GM18907 (cell line): ENCODE measurements around the gene CBLN1.
A peak's percentile ranks its signal among the peaks of the same experiment; 100 is the strongest.

Source experiments
- ATAC-seq: cut with Tn5 transposase; IDR thresholded peaks from one replicate; pipeline ENCODE4 v1.9.1; 2021; ENCODE audit warnings: mild to moderate bottlenecking, moderate library complexity; ENCODE audit not compliant: unreplicated experiment

CBLN1 gene

DNA sequence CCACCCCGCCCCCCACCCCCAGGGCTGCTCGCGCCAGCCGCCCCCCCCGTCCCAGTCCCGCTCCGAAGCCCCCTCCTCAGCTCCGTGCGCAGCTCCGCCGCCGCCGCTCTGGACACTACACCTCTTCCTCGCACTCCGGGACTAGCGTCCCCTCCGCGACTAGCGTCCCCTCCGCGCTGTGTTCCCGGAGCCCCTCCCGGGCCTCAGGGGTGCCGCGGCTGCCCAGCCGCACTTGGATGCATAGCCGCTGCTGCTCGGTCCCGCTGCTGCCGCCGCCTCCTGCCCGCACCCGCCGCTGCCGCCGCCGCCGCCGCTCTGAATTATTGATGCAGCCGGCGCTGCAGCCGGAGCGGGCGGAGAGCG is at the start of gene CBLN1:
CBLN1 (minus strand) TSS at position 359 of the 363 bp plus-strand sequence. CDS start 373 bp downstream, outside the sequence.
- no peak for ATAC-seq

DNA sequence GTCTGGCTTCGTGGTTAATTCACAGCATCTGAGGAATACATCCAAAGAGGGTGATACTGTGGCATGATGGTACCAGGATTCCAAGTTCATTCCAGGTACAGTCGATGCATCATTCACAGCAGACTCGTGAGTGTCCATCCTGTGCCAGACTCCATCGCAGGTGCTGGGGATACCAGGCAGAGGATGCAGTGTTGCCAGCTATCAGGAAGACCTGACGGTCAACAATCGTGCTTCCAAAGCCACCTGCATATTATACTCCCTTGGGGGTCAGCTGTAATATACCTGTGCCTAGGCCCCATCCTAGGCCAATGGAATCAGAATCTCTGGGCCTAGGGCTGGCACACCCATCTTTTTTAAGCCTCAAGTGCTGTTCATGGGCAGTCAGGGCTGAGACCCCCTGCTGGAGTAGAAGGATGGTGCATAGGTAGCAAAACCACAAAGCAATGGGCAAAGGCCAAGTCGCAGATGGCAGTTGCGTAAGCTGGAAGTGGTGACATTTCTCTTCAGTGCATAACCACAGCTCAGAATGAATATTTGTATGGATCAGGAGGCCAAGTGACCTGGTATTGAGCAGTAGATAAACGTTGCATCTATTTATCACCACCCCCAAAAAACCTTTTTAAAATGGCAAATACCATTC is 49.0 kb upstream of the CBLN1 start:
- no peak for ATAC-seq

DNA sequence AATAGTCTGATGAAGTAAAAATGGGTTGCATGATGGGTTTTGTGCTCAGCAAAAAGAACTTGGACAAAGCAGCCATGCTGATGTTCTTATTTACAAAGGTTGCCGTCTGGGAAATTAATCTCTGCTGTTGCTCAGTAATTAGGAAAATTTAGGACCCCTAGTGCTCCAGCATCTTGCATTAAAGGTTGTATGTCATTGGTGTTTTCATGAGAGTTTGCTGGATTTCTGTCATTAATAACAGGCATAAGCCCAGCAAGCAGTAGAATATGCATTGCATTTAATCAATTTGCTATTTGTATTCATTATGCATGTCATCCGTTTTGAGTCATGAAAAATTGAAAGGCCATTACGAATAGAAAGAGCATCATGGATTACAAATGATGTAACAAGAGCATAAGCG is 46.7 kb upstream of the CBLN1 start:
- ATAC-seq: no peak

DNA sequence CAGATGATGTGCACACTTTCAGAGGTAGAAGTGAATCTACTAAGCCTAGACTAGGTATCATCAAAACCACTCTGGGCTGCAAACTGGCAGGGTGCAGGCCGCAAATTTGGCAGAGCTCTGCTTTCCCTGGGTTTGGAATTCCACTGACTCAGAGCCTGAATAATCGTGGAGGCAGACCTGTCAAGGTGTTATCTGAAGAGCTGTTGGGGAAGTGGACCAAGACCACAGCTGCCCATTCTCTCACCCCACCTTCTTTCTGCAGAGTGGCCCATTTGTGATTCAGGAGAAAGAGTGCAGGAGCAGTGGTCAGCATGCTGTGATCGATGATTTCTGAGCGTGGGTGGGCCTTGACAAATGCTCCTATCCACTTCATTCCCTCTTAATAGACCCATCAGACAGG is 45.8 kb upstream of the CBLN1 start:
- no peak for ATAC-seq

DNA sequence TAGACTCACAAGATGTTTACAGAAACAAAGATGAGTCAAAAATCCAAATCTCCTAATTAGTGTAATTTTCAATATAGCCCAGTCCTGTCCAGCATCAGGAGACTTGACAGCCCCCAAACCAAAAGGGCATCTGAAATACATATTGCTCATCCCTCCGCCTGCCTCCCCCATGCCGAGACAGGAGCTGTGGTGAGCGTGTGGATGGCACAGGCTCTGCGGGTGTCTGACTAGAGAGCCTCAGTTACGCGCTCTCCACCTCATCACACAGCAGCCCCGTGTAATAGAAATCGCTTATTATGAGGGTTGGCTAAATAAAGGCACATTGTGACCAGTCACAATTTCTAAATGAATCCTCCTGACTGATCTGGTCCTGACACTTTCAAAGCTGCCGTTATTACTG is 43.1 kb upstream of the CBLN1 start:
- no peak for ATAC-seq

DNA sequence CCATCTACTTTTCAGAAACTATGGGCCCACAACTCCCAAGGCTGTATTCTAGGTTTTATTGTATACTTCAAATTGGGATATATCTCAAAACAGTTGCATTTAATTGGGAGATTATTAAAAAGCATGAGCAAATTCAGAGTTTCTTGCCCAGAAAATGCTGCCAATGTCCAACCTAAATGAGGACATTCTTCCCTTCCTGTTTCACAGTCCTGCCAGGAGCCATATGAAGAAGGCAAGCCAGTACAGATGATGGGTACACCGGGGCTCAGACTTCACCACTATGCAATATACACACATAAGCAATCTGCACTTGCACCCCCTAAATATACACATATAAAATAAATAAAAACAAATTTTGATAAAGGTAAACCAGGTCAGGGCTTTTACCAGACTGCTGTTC is 34.0 kb upstream of the CBLN1 start:
- no peak for ATAC-seq

DNA sequence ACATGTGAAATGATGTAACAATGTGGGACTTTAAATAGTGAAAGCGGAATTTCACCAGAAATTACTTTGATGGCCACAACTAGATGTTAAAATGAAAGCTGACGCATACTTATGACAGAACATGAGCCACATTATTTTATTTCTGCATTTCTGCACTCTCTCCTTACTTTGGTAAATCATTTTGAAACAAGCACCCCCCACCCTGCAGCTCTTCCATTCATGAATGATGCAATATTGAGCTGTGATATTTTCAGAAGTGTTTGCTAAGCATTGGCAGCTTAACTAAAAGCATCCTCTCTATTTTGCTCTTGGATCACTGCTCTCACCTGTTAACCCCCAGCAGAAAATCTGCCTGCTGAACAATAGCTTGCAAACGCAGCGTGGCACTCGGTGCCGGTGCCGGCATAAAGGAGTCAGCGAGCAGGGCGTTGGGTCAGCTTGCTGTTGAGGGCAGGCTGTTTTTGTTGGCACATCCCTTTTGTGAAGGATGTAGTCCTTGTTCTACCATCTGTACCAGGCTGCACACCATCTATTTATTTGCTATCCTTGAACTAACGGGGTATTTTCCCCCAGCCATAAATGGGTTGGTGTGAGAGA is 30.8 kb upstream of the CBLN1 start:
- no peak for ATAC-seq

DNA sequence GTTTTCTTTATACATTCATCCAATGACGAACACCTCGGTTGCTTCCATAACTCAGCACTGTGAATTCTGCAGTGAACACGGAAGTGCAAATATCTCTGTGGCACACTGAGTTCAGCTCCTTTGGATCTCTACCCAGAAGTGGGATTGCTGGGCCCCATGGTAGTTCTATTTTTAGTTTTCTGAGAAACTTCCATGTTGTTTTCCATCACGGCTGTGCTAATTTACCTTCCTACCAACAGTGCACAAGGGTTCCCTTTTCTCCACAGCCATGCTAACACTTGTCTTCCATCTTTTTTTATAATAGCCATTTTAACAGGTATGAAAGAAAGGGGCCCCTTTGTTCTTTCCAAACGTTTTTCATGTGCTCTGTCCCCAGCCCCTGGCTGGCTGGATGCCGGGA is 30.2 kb upstream of the CBLN1 start:
- no peak for ATAC-seq

DNA sequence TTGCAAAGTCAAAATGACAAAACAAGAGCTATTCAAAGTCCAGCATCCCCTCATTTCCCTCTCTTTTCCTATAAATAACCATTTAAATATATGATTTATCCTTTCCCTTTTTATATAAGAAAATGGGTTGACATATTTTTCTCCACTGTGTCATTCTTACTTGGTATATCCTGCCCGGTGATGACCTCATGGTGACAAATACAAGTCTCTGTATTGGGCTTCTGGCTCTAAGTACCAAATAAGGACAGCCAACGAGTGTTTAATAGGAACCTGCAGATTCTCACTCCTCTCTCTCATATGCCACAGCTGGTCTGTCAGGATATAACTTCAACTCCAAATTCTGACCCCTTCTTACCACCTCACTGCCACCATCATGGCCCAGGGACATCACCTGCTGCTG is 25.5 kb upstream of the CBLN1 start:
- no peak for ATAC-seq

DNA sequence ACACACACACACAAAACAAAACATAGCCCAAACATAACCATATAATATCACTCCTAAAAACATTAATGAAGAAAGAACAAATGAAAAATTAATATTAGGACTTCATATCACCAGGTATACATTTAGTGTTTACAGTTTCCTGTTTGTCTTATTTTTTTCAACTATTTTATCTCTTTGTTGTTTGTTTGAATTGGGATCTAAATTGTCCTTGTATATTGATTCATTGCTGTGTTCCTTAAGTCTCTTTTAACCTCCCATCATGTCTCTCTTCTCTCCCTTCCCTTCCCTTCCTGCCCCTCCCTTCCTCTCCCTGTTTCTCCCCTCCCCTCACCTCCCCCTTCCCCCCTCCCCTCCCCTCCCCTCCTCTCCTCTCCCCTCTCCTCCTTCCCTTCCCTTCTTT is 23.8 kb upstream of the CBLN1 start:
- no peak for ATAC-seq

DNA sequence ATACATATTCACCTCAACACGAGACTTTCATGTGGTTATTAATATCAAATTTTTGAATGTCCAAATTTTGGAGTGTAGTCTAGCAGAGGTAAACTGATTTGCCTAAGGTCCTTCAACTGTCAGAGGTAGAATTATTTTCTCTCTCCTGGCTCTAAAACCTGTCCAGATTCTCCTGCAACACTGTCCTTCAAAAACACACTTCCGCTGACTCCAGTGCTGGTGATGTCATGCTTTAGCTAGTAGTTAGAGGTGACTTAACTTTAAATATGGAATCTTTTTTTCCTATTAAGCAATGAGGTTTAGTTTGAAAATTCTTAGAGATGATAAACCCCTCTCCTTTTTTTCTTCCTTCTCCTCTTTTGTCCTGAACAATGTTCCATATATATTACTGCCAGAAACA is 10.8 kb upstream of the CBLN1 start:
- ATAC-seq: no peak

DNA sequence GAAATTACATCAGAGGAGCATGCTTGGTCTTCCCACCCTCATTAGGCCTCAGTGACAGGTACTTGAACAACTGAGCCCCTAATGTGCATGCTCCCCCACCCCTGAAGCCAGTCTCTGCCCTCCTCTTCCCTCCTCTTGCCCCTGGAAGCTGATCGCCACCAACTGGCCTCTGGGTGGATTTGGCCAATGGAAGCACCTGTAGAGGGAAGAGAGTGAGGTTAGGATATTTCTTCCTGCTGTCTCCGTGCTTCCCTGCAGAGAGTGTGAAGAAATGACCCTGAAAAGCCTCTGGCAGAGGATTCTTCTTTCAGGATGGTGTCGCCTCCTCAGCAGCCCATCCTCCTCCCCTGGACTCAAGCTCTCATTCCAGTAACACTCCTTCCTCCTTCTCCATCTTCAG is 5.9 kb upstream of the CBLN1 start:
- no peak for ATAC-seq

DNA sequence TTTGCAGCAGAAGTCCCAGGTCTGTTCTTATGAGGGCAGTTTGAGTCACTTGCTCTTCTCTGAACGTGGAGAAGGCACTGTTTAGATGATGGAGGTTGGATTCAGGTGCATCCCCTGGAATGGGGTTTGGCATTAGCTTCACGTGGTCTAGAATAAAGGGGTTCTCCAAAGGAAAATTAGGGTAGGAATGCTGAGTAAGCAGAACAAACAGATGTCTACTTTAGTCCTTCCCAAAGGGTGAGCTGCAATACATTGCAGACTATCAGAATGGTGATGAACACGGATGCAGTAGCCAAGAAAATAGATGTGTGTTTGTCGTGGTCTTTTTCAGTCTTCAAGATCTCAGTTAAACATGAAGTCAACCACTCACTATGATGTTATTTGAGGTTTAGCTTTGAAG is 3.3 kb upstream of the CBLN1 start:
- no peak for ATAC-seq

DNA sequence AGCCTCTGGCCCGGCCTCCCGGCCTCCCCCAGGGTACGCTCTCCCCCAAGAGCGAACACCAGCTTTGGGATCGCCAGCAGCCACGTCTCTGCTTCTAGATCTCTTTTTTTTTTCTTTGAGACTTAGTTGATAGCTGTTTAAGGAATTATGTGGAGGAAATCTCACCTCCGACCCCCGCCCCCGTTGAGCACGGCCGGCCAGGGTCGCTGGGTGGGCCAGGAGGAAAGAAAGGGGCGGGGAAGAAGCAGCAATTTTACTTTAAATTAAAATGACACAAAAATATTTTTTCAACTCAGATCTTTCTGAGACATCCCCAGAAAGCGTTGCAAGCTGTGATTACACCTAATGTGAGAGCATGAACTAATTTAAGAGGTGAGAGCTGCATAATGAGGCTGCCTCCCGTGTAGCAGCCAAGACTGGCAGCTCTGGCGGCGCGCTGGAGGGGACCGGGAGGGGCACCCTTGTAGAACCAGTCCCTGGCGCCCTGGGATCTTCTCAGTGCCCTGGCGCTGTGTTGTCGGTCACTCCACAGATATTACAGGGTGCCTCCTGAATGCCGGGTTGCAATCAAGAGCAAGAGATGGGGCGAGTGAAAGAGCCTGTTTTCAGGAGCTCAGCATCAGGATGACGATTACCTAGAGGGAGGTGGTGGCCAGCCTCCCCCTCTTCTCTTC is 1.9 kb upstream of the CBLN1 start:
- no peak for ATAC-seq

DNA sequence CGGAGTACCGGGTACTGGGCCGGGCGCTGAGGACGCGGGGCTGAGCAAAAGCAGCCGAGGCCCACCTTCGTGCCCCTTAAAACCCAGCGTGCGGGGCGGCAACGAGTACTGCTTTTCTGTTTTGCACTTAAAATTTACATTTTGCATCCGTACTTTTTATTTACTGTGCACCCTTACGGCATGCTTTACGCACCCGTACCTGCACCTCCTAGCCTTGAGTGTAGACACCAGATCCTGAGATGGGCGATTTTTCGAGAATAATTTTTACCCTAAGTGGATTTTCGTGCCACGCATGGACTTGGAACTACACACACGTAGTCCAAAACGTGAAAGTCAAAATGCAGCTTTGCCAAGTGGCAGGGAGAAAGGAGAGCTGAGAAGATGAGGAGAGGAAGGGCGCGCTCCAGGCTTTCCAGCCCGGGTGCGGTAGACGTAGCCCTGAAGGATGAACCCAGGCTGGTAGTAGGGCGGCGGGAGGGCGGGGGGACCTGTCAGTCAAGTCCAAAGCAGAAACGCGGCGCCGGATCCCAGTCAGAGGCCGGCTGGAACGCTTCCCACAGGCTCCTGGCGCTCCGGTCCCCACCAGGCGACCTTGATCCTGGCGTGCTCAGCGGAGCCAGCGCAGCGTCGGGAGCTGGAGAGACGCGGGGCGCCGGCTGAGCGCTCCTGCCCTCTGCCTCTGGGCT is 1.2 kb upstream of the CBLN1 start:
- no peak for ATAC-seq

DNA sequence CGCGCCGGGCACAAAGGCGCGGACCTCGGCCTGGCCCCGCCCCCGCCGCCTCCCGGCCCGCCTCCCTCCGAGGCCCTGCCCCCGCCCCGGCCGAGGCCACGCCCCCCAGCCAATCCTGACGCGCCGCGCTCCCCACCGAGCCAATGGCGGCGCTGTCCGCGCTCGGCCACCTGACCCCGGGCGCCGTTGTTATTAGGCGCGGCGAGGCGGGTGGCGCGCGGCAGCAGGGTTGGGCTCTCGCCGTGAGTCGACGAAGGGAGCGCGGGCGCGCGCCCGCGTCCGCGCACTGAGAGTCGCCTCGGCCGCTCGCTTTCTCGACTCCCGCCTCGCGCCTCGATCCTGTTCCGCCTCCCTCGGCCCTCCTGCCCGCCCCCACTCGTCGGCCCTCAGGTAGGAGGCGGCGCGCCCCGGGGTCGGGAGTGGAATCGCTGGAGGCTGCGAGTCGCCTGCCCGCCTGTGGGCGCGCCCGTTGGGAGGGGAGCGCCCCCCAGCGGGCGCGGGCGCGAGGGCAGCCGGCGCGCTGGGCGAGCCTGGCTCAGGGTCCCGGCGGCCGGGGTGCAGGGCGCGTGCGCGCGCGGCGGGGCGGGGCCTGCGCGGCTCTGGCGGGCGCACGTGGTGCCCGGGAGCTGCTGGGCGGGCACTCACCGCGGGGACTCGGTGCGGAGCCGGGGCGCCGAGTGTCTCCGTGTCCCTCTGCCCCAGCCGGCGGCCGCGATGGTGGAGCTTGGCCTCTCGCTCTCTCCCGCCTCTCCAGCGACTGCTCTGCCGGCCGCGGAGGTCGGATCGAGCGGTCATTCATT is 405 bp upstream of the CBLN1 start:
- ATAC-seq: peak; percentile 85

DNA sequence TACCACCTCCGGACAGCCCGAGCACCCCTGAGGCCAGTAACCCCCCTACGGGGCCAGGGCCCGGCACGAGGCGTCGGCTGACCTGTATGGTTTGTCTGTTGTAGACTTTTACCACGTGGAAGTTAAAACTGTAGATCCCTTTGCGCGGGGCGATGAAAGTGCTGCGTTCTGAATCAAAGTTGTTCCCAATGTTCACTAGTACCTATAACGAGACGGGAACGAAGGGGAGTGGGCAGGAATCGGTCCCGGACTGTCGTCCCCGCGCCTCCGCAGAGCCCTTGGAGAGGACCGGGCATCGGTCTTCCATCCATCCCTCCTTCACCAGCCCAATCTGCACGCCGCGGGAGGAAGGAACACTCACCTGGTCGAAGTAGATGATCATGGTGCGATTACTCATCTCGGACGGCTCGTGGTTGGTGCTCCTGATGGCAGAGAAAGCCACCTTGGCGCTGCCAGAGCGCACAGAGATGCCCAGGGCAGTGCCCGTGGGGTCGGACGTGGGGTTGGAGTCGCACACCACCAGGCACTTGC is 732 bp downstream of the CBLN1 start:
- no peak for ATAC-seq

DNA sequence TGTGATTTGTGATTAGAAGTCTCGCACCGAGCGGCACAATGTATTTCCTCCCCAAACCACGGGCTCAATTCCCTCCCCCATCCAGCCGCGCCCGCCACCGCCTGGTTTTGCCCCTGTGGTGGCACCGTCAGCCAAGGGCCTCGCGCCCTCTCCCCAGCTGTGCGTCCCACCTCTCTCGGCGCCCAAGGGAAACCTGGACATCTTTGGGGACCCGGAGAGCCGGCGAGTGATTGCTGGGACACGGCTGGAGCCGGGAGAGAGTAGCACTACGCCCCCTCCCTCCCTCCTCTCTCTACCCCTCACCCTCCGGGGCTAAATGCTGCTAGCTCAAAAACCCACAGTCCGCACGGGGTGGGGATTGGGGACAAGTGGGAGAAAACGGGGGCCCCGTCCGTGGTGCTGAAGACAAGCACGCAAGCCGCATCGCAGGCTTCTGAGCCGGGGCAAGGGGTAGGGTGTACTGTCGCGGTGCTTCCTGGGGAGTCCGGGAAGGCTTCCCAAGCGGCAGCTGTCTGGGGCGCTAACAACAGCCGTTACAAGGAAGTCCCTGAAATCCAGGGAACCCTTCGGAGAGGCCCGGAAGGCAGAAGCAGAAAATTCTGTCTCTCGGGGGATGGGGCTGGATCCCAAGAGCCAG is 1.4 kb downstream of the CBLN1 start:
- ATAC-seq: no peak

DNA sequence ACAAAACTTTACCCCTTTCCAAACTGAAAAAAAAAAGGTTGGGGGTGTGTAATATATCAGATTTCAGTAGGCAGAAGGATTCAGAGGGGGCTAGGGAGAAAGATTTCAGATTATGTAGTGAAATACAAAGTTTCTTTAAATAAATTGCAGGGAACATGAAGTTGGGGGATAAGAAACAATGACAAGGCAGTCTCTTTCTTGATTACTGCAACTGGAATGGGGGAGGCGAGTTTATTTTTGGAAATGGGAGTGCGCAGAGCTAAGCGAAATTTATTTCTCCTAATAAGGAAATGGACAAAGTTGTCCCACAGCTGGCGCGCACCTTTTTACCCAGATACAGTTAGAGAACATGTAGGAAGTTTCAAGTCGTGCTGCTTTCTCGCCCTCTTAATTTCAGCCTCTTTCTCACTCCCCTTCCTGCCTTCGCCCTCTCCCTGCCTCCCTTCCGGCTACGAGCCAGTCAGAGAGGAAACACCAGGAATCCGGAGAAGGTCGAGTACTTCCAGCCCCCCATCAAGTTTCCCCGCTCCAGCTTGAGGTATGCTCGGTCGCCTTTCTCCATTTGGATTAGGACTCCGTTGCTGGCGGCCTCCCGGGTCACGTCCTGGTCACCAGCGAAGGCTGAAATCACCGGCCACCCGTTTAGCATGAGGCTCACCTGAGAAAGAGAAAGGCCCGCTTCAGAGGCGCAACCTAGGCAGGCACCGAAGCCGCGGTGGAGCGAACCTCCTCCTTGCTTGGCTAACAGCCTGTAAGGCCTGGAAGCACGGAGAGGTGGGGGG is 2.5 kb downstream of the CBLN1 start:
- ATAC-seq: no peak

DNA sequence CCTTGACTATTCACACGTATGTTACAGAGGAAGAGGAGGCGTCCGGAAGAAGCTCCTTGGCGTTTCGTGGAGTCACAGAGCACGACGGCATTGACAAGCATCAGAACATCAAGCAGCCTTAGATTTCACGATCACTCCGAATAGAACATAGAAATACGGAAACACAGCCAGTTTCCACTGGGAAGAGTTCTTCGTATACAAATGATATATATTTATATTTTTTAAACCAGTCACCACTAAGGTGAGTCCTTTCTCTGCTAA is 3.1 kb downstream of the CBLN1 start:
- ATAC-seq: no peak
